Anterior cingulate cortex (tissue), 58 donors: Measurements from ENCODE around the gene ZC2HC1B.
"Not testable (repeated sequence)": the region's sequence is repeated elsewhere in the genome, so short reads cannot be mapped to it uniquely, and the experiment has no call there.

Experiments
- DNase-seq, 58 donors: peaks; one replicate each; lab custom pipeline; 2025; lab: John Stamatoyannopoulos, UW

Gene ZC2HC1B, protein sequence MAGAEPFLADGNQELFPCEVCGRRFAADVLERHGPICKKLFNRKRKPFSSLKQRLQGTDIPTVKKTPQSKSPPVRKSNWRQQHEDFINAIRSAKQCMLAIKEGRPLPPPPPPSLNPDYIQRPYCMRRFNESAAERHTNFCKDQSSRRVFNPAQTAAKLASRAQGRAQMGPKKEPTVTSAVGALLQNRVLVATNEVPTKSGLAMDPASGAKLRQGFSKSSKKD

GRCh38 chr6:143864234-143864633, at the start of gene ZC2HC1B:
TSS of gene ZC2HC1B (plus strand) at chr6:143864474. CDS start at chr6:143864540, 66 bp downstream.
- DNase-seq = no peak

DNA sequence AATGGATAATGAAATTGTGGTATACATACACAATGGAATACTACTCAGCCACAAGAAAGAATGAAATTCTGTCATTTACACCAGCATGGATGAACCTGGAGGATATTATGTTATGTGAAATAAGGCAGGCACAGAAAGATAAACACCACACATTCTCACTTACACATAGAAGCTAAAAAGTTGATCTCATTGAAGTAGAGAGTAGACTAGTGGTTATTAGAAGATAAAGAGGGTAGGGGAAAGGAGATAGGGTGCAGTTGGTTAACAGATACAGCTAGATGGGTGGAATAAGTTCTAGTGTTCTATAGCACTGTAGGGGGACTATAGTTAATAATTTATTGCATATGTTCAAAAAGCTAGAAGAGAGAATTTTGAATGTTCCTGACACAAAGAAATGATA, 46.7 kb upstream of the ZC2HC1B start:
- DNase-seq = no peak

- DNase-seq = no peak
These were observed 42.9 kb upstream of the ZC2HC1B start for GRCh38 chr6:143821359-143821758.

DNA sequence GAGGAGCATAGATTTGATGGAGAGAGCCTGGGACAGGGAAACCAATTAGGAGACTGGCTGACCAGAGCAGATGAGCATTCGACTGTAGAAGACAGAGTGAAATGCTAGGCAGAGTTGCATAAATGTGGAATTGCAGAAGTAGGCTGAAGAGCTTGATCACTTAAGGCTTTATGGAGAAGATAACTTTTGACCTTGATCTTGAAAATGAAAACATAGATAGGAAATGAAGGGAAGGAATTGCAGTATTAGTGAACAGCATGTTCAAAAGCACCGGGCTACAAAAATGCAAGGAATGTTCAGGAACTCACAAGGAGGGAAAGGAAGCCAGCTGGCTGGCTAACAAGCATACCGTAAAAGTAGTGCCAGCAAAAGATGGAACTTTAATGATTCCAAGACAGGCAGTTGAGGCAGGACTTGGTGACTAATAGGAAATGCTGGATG, 41.7 kb upstream of the ZC2HC1B start:
- DNase-seq = no peak

DNA sequence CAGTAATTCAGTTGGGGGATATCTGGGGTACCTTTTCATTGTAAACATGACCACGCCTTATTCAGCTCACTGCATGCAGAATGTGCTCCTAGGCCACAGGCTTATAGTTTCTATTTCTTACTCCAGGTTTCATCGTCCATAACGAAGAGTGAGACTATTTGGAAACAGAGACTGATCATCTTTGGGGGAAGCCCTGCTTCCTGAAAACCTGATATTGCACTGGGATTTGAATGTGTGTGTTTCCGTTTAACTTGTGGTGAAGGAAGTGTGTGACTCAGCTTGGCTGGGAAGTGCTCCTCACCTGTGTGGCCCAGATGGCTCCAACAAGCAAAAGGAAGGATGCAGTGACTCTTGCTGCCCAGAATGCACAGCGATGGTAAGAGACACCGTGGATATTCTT, 40.7 kb upstream of the ZC2HC1B start:
- DNase-seq = no peak

- DNase-seq = no peak
These were observed 35.7 kb upstream of the ZC2HC1B start for GRCh38 chr6:143828572-143828971.

GRCh38 chr6:143836150-143836549, 28.1 kb upstream of the ZC2HC1B start:
- no peak for DNase-seq

DNA sequence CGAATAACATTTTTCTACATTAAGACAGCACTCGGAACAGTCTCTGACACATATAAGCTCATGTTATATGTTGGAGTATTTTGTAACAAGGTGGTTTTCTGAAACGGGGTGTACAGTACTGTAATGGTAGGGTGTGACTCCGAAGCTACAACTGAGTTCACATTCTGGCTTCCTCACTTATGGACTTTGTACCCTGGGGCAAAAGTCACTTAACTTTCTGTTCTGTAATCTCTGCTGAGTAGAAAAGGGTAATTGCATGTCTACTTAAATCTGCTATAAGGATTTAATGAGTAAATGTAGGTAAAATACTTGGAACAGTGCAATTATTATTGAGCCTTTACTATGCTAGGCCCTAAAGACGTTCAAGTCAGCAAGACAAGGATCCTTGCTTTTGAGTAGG, 25.9 kb upstream of the ZC2HC1B start:
- no peak for DNase-seq

DNA sequence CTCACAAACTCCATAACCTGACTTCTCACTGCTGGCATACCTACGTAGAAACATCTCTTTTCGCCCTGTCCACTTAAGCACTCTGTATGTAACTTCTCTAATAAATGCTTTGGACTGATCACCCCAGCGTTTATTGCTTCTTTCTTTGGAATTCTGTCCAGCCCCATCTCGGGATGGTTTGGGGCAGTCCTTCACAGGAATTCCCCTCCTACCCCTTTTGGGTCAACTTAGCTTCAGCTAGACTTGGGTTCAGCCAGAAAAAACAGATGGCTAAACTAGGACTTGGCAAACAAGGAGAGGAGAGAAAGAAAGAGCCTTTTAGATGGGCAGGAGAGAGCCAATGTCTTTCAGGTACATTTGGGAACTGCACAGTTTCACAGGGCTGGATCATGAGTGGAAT, 25.1 kb upstream of the ZC2HC1B start:
- DNase-seq = peak in 4 of 58 donors; percentile 2 to 30 (median 5)

DNA sequence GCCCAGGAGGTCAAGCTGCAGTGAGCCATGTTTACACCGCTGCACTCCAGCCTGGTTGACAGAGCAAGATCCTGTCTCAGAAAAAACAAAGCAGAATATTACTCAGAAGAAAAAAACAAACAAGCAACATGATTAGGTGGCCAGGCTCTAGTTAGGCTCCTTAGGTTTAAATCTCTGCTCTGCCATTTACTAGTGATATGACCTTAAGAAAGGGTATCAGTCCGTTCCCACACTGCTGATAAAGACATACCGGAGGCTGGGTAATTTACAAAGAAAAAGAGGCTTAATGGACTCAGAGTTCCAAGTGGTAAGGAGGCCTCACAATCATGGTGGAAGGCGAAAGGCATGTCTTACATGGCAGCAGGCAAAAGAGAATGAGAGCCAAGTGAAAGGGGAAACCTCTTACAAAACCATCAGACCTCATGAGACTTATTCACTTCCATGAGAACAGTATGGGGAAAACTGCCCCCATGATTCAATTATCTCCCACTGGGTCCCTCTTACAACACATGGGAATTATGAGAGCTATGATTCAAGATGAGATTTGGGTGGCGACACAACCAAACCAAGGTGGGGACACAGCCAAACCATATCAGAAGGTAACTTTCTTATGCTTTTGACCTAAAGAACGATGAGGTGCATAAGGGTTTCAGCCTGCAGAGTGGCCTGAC, 23.5 kb upstream of the ZC2HC1B start:
- no peak for DNase-seq

DNA sequence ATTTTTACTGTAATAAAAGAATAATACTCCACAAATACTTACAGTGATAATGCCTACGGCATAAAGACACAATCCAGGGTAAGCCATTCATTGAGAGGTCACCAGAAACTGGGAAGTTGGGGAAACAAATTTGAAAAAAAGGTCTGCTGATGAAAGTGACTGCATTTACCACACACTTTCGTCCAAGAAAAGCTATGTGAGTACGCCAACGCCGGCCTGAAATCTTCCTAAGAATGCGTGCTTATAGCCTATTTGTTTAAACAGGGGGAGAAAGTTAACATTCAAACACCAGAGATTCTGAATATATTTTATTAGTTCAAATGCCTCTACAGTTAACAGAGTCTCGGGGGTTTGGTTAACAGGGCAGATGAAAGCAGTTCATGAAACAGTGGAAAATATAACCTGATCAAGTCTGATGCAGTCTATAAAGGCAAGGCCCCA, 21.8 kb upstream of the ZC2HC1B start:
- peak in 11 of 58 donors; percentile 8 to 67 (median 33) for DNase-seq

DNA sequence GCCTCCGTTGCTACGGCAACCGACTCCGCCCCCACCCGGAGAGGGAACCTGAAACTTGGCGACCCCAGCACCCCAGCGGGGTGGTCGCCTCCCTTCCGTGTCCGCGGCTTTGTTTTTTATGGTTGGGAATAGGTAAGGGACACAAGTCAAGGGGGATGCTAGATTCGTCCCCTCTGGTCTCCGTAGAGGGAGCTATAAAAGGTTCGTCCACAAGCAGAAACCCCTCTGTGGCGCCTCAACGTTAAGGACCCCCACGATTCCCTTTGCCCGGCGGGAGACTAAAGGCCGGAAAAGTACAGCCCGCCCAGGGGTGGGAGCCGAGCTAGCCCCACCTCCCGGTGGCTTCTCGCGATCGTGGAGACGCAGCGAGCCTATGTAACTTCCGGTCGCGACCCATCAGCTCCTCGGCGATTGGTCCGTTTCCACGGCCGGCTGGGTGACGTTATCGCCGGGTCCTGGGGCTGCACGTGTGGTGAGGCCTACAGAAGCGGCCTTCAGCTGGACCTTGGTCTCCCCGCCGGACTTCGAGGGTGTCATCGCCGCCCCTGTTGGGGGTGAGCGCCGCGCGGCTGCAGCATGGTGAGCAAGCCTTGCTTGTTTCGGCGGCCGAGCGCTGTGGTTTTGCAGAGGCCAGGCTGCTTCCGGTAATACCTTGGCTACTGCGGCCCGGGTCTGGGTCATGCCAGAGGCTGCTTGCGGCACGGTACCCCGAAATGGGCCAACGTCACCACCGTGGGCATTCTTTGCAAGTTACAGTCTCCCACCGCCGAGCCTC, 21.2 kb upstream of the ZC2HC1B start, which contains the start of gene LTV1:
Gene LTV1 (plus strand): TSS at position 437 of the 775 bp plus-strand sequence. CDS start 140 bp downstream, at position 577.
- DNase-seq = peak; percentile 67 to 98 (median 95)

GRCh38 chr6:143843677-143843999, 20.6 kb upstream of the ZC2HC1B start:
- DNase-seq = peak in 1 of 58 donors; percentile 67

DNA sequence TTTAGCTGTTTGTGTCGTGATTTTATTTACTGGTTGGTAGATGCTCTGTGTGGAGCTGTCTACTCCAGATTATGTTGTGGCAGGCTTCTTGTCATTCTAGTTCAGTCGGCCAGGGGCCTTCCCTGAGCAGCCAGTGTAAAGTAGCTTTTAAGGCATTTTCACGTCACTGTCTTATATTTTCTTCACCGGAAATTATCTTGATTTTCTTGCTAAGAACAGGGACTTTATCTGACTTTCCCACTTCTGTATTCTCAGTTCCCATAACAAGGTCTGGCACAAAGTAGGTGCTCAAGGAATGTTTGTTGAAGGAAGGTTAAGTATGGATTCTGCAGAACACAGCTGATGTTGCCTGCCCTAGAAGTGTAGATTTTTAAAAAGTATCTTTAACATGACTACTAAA, 20.3 kb upstream of the ZC2HC1B start:
- no peak for DNase-seq

- no peak for DNase-seq
These were observed 19.2 kb upstream of the ZC2HC1B start for GRCh38 chr6:143845033-143845432.

GRCh38 chr6:143851706-143852105, 12.6 kb upstream of the ZC2HC1B start:
- not testable (repeated sequence) for DNase-seq

GRCh38 chr6:143855057-143855456, 9.2 kb upstream of the ZC2HC1B start:
- DNase-seq = not testable (repeated sequence)

DNA sequence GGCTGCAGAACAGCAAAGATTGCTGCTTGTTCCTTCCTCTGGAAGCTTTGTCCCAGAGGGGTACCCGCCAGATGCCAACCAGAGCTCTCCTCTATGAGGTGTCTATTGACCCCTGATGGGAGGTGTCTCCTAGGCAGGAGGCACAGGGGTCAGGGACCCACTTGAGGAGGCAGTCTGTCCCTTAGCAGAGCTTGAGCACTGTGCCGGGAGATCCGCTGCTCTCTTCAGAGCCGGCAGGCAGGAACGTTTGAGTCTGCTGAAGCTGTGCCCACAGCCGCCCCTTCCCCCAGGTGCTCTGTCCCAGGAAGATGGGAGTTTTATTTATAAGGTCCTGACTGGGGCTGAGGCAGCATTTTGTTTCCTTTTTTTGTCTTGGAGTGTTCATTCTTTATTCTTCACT, 7.5 kb upstream of the ZC2HC1B start:
- DNase-seq = not testable (repeated sequence)

- no peak for DNase-seq
These were observed 6.6 kb upstream of the ZC2HC1B start for GRCh38 chr6:143857651-143858050.

GRCh38 chr6:143859891-143860660, 4.2 kb upstream of the ZC2HC1B start:
- no peak for DNase-seq

DNA sequence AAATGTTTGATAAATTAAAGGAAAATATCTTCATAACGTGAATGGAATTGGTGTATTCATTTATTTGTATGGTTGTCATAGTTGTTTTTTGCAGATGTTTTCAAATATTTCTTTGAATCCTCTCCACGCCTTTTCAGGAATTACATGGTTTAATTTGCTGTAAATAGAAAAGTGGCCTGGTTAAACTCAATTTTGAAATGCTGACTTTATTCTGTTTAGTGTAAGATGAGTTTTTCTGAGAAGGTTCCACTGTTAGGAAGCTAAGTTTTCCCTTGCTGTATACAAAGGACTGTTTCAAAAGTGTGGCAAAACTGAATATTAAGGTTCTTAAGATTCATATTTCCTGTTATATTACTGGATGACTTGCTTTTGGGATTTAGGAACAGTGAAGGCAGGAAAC, 503 bp upstream of the ZC2HC1B start:
- no peak for DNase-seq
